AG10803 (cell line): Measurements from ENCODE around the gene FRMD6.
"Not testable (repeated sequence)": the region's sequence is repeated elsewhere in the genome, so short reads cannot be mapped to it uniquely, and the experiment has no call there.

ENCODE experiments used
- DNase-seq: peaks from one replicate; pipeline ENCODE4 v3.0.0; 2010; ENCODE audit warnings: low read depth
- H3K4me3 ChIP-seq: 2 replicates; pipeline ENCODE4 v1.5.1; 2011; ENCODE audit warnings: mild to moderate bottlenecking, low read length, control low read depth
- TF ChIP-seq, protein P1 (sequence below): conservative IDR thresholded peaks from 2 replicates; pipeline ENCODE4 v1.5.1; 2011; ENCODE audit warnings: mild to moderate bottlenecking, low read length, control low read depth, inconsistent platforms

FRMD6 gene

DNA sequence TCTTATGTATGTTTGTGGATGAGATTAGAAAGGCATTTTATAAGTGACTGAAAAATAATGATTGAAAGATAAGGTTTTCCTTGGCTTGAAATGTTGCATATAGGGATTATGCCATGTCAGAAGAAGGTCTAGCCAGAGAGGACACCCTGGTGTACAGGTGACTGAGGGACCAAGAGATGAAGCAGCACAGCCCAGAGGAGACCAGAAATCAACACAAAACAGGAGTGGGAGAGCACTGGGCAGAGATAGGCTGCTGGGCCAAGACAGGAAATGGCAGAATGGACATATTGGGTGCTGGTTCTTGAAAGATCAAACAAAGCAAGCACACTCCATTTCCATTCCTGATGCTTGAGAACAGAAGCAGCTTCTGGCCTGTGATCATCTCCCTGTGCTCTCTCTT lies 24.4 kb upstream of the FRMD6 start:
- TF ChIP-seq, protein P1, sequence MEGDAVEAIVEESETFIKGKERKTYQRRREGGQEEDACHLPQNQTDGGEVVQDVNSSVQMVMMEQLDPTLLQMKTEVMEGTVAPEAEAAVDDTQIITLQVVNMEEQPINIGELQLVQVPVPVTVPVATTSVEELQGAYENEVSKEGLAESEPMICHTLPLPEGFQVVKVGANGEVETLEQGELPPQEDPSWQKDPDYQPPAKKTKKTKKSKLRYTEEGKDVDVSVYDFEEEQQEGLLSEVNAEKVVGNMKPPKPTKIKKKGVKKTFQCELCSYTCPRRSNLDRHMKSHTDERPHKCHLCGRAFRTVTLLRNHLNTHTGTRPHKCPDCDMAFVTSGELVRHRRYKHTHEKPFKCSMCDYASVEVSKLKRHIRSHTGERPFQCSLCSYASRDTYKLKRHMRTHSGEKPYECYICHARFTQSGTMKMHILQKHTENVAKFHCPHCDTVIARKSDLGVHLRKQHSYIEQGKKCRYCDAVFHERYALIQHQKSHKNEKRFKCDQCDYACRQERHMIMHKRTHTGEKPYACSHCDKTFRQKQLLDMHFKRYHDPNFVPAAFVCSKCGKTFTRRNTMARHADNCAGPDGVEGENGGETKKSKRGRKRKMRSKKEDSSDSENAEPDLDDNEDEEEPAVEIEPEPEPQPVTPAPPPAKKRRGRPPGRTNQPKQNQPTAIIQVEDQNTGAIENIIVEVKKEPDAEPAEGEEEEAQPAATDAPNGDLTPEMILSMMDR = no peak
- H3K4me3 ChIP-seq = no peak overlapping the region
- no peak for DNase-seq

DNA sequence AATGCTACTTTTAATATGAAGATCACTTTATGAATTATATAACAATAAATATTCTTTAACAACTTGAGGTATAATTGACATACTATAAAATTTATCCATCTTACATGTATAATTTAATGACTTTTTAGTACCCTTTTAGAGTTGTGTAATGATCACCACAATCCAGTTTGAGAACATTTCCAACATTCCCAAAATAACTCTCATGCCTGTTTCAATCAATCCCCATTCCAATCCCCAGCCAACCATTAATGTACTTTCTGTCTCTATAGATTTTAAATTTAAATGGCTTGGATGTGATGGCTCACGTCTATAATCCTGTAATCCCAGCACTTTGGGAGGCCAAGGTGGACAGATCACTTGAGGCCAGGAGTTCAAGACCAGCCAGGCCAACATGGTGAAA lies 23.5 kb upstream of the FRMD6 start:
- no peak overlapping the region for H3K4me3 ChIP-seq

DNA sequence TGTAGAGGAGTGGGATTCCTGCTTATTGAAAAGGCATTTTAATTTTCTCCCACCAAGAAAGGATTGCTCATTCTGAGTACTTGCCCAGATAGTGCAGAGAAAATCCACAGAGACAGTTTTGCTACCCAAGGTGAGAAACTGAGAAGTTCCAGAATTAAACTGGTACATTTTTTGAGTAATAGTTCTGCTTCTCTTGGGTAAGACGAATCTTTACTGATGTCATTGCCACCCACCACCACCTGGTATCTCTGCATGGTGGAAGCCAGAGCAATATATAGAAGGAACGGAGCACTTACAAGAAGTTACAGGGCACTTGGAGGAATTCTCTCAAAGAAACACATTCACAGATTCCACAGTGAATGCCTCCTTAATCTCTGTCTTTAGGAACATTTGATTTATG lies 20.7 kb upstream of the FRMD6 start:
- TF ChIP-seq, protein P1 = no peak
- no peak for DNase-seq

More for the DNA sequence above, 23.5 kb upstream of the FRMD6 start:
- TF ChIP-seq, protein P1 = no peak
- DNase-seq = peak; percentile 54

DNA sequence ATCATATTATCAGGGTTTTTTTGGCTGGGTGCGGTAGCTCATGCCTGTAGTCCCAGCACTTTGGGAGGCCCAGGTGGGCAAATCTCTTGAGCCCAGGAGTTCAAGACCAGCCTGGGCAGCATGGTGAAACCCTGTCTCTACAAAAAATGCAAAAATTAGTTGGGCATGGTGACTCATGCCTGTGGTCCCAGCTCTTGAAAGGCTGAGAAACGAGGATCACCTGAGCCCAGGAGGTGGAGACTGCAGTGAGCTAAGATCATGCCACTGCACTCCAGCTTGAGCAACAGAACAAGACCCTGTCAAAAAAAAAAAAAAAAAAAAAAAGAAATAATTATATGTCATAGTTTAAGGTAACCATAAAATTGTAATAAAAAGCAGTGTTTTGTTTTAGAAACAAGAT lies 18.4 kb upstream of the FRMD6 start:
- DNase-seq, H3K4me3 ChIP-seq: not testable (repeated sequence)

More for the DNA sequence above, 20.7 kb upstream of the FRMD6 start:
- no peak overlapping the region for H3K4me3 ChIP-seq

DNA sequence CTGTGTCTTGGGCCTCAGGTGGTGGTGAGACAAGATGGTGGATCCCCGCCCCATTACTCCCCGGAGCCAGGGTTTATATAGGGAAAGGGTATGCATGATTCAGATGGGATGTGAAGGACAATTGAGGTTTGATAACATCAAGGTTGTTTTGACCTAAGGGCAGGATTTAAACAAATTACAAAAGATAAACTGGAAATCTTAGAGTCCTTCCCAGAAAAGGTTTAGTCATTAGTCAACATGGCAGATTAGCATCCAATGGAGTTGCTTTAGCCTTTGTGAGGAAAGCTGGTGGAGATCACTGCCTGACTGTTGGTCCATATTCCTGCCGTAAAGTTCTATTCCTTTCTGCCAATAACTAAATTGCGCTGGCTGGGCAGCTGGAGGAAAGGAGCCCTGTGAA lies 15.6 kb upstream of the FRMD6 start:
- H3K4me3 ChIP-seq = no peak overlapping the region
- no peak for DNase-seq
- TF ChIP-seq, protein P1 = no peak

DNA sequence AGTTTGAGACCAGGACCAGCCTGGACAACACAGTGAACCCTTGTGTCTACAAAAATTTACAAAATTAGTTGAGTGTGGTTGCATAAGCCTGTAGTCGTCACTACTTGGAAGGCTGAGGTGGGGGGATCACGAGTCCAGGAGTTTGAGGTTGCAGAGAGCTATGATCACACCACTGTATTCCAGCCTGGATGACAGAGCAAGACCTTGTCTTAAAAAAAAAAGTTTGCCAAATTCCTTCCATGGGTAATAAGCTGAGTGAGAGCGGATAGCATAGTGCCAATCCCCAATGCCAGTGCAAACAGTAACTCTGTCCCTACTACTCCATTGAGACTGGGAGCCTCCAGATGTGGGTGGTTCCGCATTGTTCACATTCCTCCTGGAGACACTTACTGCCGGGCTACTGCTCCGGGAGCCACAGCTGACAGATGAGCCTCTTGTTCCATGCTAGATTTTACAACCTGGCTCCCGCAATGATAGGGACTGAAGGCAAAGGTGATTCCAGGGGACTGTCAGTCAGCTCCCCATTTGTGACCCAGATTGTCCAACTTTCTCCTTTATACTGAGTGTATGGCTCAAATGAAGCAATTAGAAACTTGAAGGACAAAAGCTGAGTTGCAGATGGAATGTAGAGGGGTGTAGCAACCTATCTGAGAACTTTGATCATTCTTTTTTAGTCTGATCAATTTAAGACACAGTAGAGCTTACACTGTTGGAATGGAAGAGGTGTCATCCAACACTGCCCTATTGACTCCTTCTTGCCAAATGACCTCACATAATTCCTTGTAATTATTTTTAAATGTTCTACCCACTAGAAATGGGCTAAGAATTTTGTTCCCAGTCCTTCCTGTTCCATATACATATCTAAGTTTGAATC lies 13.4 kb upstream of the FRMD6 start:
- TF ChIP-seq, protein P1 = no peak
- no peak overlapping the region for H3K4me3 ChIP-seq
- DNase-seq = peak; percentile 94

DNA sequence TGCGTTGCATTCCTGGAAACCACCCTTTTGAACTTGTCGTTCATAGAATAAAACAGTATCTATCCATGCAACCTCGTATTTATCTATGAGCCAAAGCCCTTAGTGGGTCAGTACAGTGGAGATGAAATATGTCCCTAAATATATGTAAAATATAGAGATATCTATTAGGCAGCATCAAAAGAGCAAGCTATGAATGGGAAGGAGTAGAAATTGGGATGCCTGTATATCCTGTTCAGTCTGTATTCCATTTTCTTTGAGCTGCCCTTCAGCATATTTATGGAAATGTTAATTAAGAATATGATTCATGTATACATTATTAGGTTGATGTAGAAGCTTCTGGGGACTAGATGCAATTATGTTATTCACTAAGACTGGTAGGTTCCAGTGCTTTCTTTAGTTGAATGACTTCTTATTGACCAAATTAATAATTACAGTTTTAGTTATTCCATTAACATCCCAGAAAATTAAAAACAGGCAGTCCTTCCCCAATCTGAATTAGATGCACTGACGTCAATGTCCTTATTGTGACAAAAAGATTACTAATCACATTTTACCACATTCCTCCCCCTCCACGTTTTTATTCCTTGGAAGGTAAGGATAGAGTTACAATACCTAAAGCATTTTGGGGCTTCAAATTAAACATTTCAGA lies 11.9 kb upstream of the FRMD6 start:
- no peak for DNase-seq
- TF ChIP-seq, protein P1 = no peak
- no peak overlapping the region for H3K4me3 ChIP-seq
